Spleen (tissue), 11 donors: ENCODE data around the gene PDLIM4. TPM values are rescaled to one million over a fixed set of nuclear protein-coding genes. Genes with fewer than 3 reads are reported as not detected.

Experiments
- DNase-seq: peaks from one replicate; pipeline ENCODE4 v3.0.0-alpha.2; 2020
- H3K27ac ChIP-seq, 8 donors: fragments of 200-600 bp; sonication (generic) in 7 of 8; 1 replicate in 4 of 8; 2 replicates in 4 of 8; pipeline versions ENCODE4 v1.5.0 to v1.8.0; 2016 to 2021; ENCODE audit warnings: inconsistent platforms in 4 of 8, mild to moderate bottlenecking in 4 of 8, moderate library complexity in 1 of 8
- H3K27me3 ChIP-seq, 7 donors: fragments of 200-600 bp; sonication (generic) in 6 of 7; replicated peaks in 1 of 7; 1 replicate in 4 of 7; 2 replicates in 3 of 7; pipeline versions ENCODE4 v1.5.0 to v1.8.0; 2016 to 2021; ENCODE audit warnings: inconsistent platforms in 3 of 7, mild to moderate bottlenecking in 1 of 7
- H3K36me3 ChIP-seq, 6 donors: fragments of 200-600 bp; sonication (generic) in 5 of 6; 1 replicate in 4 of 6; 2 replicates in 2 of 6; pipeline versions ENCODE4 v1.5.0 to v1.8.0; 2016 to 2021; ENCODE audit warnings: inconsistent platforms in 2 of 6
- H3K4me1 ChIP-seq, 6 donors: fragments of 200-600 bp; sonication (generic) in 5 of 6; 1 replicate in 3 of 6; 2 replicates in 3 of 6; pipeline versions ENCODE4 v1.5.0 to v1.8.0; 2016 to 2021; ENCODE audit warnings: inconsistent platforms in 3 of 6
- H3K4me3 ChIP-seq, 8 donors: fragments of 200-600 bp; sonication (generic) in 7 of 8; 1 replicate in 4 of 8; 2 replicates in 4 of 8; pipeline versions ENCODE4 v1.5.0 to v1.8.0; 2016 to 2021; ENCODE audit warnings: inconsistent platforms in 4 of 8, mild to moderate bottlenecking in 4 of 8, moderate library complexity in 2 of 8
- H3K9me3 ChIP-seq, 8 donors: fragments of 200-600 bp; sonication (generic) in 7 of 8; 1 replicate in 4 of 8; 2 replicates in 4 of 8; pipeline versions ENCODE4 v1.5.0 to v1.8.0; 2016 to 2021; ENCODE audit warnings: inconsistent platforms in 4 of 8
- CTCF ChIP-seq, 11 experiments: fragments of 200-600 bp in 7 of 11; fragments of 450-650 bp in 4 of 11; sonication (generic) in 4 of 11; IDR thresholded peaks in 8 of 11; conservative IDR thresholded peaks in 3 of 11; 1 replicate in 7 of 11; 2 replicates in 4 of 11; pipeline versions ENCODE4 v1.4.0 to v1.8.0; 2016 to 2021; ENCODE audit warnings: antibody characterized with exemption in 11 of 11, inconsistent platforms in 4 of 11, mild to moderate bottlenecking in 1 of 11
- POLR2A ChIP-seq, 3 donors: fragments of 450-650 bp; IDR thresholded peaks; one replicate each; pipeline ENCODE4 v1.5.1; 2017; ENCODE audit warnings: antibody characterized with exemption in 3 of 3, mild to moderate bottlenecking in 1 of 3
- POLR2AphosphoS5 ChIP-seq, 3 donors: sonication (generic); formaldehyde crosslinking; IDR thresholded peaks; one replicate each; pipeline ENCODE4 v1.5.1; 2017; ENCODE audit warnings: antibody characterized with exemption in 3 of 3
- WGBS, 5 donors: extraction: QIAGEN DNeasy Blood & Tissue Kit in 3 of 5; methylation state at CpG; one replicate each; pipeline versions ENCODE4 v1.1.5 to v1.1.7; 2013 to 2018; 5-methylcytosine and 5-hydroxymethylcytosine counted together
- intact Hi-C: fragments of 100-400 bp; cut with DNase I; formaldehyde crosslinking; loops from one replicate; pipeline ENCODE4 v1.15.0; 2023; ENCODE audit warnings: low total_unique reads
- polyA plus RNA-seq, 3 donors: library from polyadenylated mRNA; stranded (reverse); fragments of 200-250 nt; gene quantifications; one replicate each; pipeline ENCODE4 v1.2.1, GENCODE V29; 2013
- total RNA-seq, 7 donors: library from RNA; depleted of rRNA in 3 of 7; stranded (reverse); fragments of >200 nt in 3 of 7; fragmentation: NEBNext Ultra II Directional in 4 of 7; extraction: Animal tissue kit (Norgen Biotek cat#: 25700) in 4 of 7; gene quantifications; one replicate each; pipeline versions ENCODE4 v1.1.0 to v1.2.1, GENCODE V29; 2016 to 2021
- donor health status: healthy with polysubstance abuse.
- donor health status: DM: no; HTN: no; CAD: no; lungs with moderate emphysema.
- donor health status: DM: no; HTN: no; CAD: no.
- donor health status: Bipolar disorder and iron deficiency.
- donor health status: healthy.
- donor health status: DM: no; HTN: no; CAD: no.
- donor health status: DM: yes; HTN: yes; CAD: no.

PDLIM4 gene
- total and polyA plus RNA-seq, 10 donors, result 3.5 to 17.4 (median 9.0) TPM

- Histone ChIP-seq H3K27ac (peak overlapping the region in 7 of 8 donors; percentile 91 to 98 (median 96)), H3K4me3 (peak overlapping the region in 7 of 8 donors; percentile 61 to 77 (median 64)), H3K36me3 (no peaks in the 10 kb centered on the region), H3K27me3 (peaks cover 0 to 37% (median 5%) of the 10 kb centered on the region in 7 donors), H3K4me1 (peaks cover 8 to 72% (median 31%) of the 10 kb centered on the region in 6 donors), H3K9me3 (no peaks in the 10 kb centered on the region)
- DNase-seq, result no peak
- TF ChIP-seq POLR2A (IDR thresholded peaks at IDR 0.05), result no peak
- no peak for TF ChIP-seq POLR2AphosphoS5 (IDR thresholded peaks at IDR 0.05)
- TF ChIP-seq CTCF (IDR thresholded peaks at IDR 0.05 in 8 of 11, conservative IDR thresholded peaks at IDR 0.05 in 3 of 11), result no peak
- intact Hi-C loops, result no loop called here
- WGBS, 5 donors, result 64 to 85% (median 76%) methylated on average over 8 of the region's 8 CpGs
Observed at GRCh38 chr5:132295505-132296411, 38.3 kb downstream of the PDLIM4 start.

- TF ChIP-seq POLR2AphosphoS5 (IDR thresholded peaks at IDR 0.05) (peak in 1 of 3 donors; percentile 49), CTCF (IDR thresholded peaks at IDR 0.05 in 8 of 11, conservative IDR thresholded peaks at IDR 0.05 in 3 of 11) (no peak), POLR2A (IDR thresholded peaks at IDR 0.05) (no peak)
- Histone ChIP-seq H3K4me3 (peak overlapping the region in 5 of 8 donors; percentile 1 to 77 (median 61)), H3K9me3 (no peaks in the 10 kb centered on the region), H3K27ac (peak overlapping the region in 7 of 8 donors; percentile 91 to 98 (median 96)), H3K36me3 (no peaks in the 10 kb centered on the region), H3K4me1 (peaks cover 8 to 74% (median 33%) of the 10 kb centered on the region in 6 donors), H3K27me3 (peaks cover 0 to 37% (median 5%) of the 10 kb centered on the region in 7 donors)
- peak; percentile 81 for DNase-seq
- WGBS, 5 donors, result 69 to 90% (median 77%) methylated on average over 8 of the region's 8 CpGs
- intact Hi-C loops, result no loop called here
Observed at GRCh38 chr5:132296412-132297016, 39.0 kb downstream of the PDLIM4 start.

GRCh38 chr5:132297211-132297940 lies 39.9 kb downstream of the PDLIM4 start:
- H3K4me1 ChIP-seq, result peaks cover 8 to 78% (median 32%) of the 10 kb centered on the region in 6 donors
- peak overlapping the region in 4 of 8 donors; percentile 1 to 77 (median 62) for H3K4me3 ChIP-seq
- TF ChIP-seq POLR2A (IDR thresholded peaks at IDR 0.05) (no peak), POLR2AphosphoS5 (IDR thresholded peaks at IDR 0.05) (no peak), CTCF (IDR thresholded peaks at IDR 0.05 in 8 of 11, conservative IDR thresholded peaks at IDR 0.05 in 3 of 11) (no peak)
- DNase-seq, result no peak
- intact Hi-C loops, result no loop called here
- no peaks in the 10 kb centered on the region for H3K9me3 ChIP-seq
- H3K27me3 ChIP-seq, result peaks cover 0 to 37% (median 5%) of the 10 kb centered on the region in 7 donors
- peak overlapping the region in 5 of 8 donors; percentile 91 to 98 (median 94) for H3K27ac ChIP-seq
- H3K36me3 ChIP-seq, result peaks cover 0 to under 1% (median 0%) of the 10 kb centered on the region in 6 donors
- 91 to 95% (median 92%) methylated on average over 4 of the region's 4 CpGs for whole genome bisulfite sequencing, 5 donors
